Uterus (tissue), 4 donors: ENCODE results near the gene GJD2. TPM values are rescaled to one million over a fixed set of nuclear protein-coding genes. Genes with fewer than 3 reads are reported as not detected.

Experiments
- DNase-seq, 2 donors: peaks; one replicate each; pipeline ENCODE4 v3.0.0-alpha.2; 2019 to 2020
- H3K27ac ChIP-seq, 2 donors: fragments of 200-600 bp; sonication (generic); 1 replicate in 1 of 2; 2 replicates in 1 of 2; pipeline ENCODE4 v1.5.1; 2016 to 2018
- H3K27me3 ChIP-seq, 2 donors: fragments of 200-600 bp; sonication (generic); one replicate each; pipeline ENCODE4 v1.5.1; 2018 to 2019; ENCODE audit warnings: control low read depth in 1 of 2
- H3K36me3 ChIP-seq, 2 donors: fragments of 200-600 bp; sonication (generic); one replicate each; pipeline ENCODE4 v1.5.1; 2019; ENCODE audit warnings: control low read depth in 1 of 2
- H3K4me1 ChIP-seq, 2 donors: fragments of 200-600 bp; sonication (generic); one replicate each; pipeline ENCODE4 v1.5.1; 2018 to 2019; ENCODE audit warnings: control low read depth in 1 of 2
- H3K4me3 ChIP-seq, 2 donors: fragments of 200-600 bp; sonication (generic); 1 replicate in 1 of 2; 2 replicates in 1 of 2; pipeline ENCODE4 v1.5.1; 2018 to 2019; ENCODE audit warnings: mild to moderate bottlenecking in 1 of 2
- H3K9me3 ChIP-seq, 2 donors: fragments of 200-600 bp; sonication (generic); one replicate each; pipeline ENCODE4 v1.5.1; 2019; ENCODE audit warnings: control low read depth in 1 of 2
- POLR2A ChIP-seq, 2 donors: fragments of 450-650 bp; IDR thresholded peaks; one replicate each; pipeline ENCODE4 v1.6.1; 2016; ENCODE audit warnings: antibody characterized with exemption in 2 of 2, mild to moderate bottlenecking in 1 of 2, moderate library complexity in 1 of 2
- intact Hi-C: fragments of 100-400 bp; cut with DNase I; formaldehyde crosslinking; loops from one replicate; pipeline ENCODE4 v1.15.1; 2023; ENCODE audit warnings: low total_unique reads
- total RNA-seq, 4 donors: library from RNA; depleted of rRNA in 3 of 4; stranded (reverse); fragments of >200 nt in 3 of 4; gene quantifications; one replicate each; pipeline versions ENCODE4 v1.1.0 to v1.2.4, GENCODE V29; 2014 to 2023
- TF ChIP-seq, protein P1 (sequence below), 4 experiments: fragments of 200-600 bp in 2 of 4; fragments of 450-650 bp in 2 of 4; sonication (generic) in 2 of 4; IDR thresholded peaks; one replicate each; pipeline ENCODE4 v1.5.1; 2016 to 2019; ENCODE audit warnings: antibody characterized with exemption in 4 of 4, mild to moderate bottlenecking in 2 of 4, moderate library complexity in 1 of 4
- donor health status: DM: yes; HTN: yes; CAD: no.

Gene GJD2
- total RNA-seq, 4 donors from 2014 or later = 0.14 TPM; not detected in 3

DNA sequence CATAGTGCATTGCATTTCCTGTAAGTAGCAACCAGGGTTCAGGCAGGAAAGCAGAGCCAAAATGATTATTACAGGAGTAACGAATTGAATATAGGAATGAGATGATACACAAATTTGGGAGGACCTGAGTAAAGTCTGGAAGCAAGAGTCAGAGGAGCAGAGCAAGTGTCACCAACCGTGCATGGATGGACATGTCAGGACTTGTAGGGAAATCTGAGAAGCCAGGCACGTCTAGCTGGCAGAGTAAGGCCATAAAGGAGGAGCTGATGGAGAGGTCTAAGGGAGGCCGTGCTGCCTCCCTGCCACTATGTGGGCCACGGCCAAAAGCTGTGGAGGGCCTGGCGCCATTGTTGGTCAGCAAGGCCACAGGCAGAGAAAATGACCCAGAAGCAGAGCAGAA is 22.4 kb downstream of the GJD2 start:
- DNase-seq = no peak
- no peak overlapping the region for H3K4me3 ChIP-seq
- no peaks in the 10 kb centered on the region for H3K9me3 ChIP-seq
- TF ChIP-seq, protein P1, sequence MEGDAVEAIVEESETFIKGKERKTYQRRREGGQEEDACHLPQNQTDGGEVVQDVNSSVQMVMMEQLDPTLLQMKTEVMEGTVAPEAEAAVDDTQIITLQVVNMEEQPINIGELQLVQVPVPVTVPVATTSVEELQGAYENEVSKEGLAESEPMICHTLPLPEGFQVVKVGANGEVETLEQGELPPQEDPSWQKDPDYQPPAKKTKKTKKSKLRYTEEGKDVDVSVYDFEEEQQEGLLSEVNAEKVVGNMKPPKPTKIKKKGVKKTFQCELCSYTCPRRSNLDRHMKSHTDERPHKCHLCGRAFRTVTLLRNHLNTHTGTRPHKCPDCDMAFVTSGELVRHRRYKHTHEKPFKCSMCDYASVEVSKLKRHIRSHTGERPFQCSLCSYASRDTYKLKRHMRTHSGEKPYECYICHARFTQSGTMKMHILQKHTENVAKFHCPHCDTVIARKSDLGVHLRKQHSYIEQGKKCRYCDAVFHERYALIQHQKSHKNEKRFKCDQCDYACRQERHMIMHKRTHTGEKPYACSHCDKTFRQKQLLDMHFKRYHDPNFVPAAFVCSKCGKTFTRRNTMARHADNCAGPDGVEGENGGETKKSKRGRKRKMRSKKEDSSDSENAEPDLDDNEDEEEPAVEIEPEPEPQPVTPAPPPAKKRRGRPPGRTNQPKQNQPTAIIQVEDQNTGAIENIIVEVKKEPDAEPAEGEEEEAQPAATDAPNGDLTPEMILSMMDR (IDR thresholded peaks at IDR 0.05) = no peak
- no peak for TF ChIP-seq POLR2A (IDR thresholded peaks at IDR 0.05)
- H3K4me1 ChIP-seq = no peaks in the 10 kb centered on the region
- H3K27ac ChIP-seq = no peak overlapping the region
- intact Hi-C loops = no loop called here
- H3K36me3 ChIP-seq = no peaks in the 10 kb centered on the region
- no peaks in the 10 kb centered on the region for H3K27me3 ChIP-seq

- intact Hi-C loops = no loop called here
- no peak overlapping the region for H3K27ac ChIP-seq
- no peaks in the 10 kb centered on the region for H3K9me3 ChIP-seq
- DNase-seq = no peak
- no peaks in the 10 kb centered on the region for H3K4me1 ChIP-seq
- no peak for TF ChIP-seq POLR2A (IDR thresholded peaks at IDR 0.05)
- TF ChIP-seq, protein P1 (IDR thresholded peaks at IDR 0.05) = no peak
- H3K27me3 ChIP-seq = no peaks in the 10 kb centered on the region
- H3K36me3 ChIP-seq = no peaks in the 10 kb centered on the region
- H3K4me3 ChIP-seq = no peak overlapping the region
These were observed 24.1 kb downstream of the GJD2 start for GRCh38 chr15:34730701-34731100.

GRCh38 chr15:34729886-34730285 is 24.9 kb downstream of the GJD2 start:
- intact Hi-C loops = no loop called here
- Histone ChIP-seq H3K4me1 (no peaks in the 10 kb centered on the region), H3K4me3 (no peak overlapping the region), H3K27me3 (no peaks in the 10 kb centered on the region), H3K27ac (no peak overlapping the region), H3K9me3 (no peaks in the 10 kb centered on the region), H3K36me3 (no peaks in the 10 kb centered on the region)
- no peak for TF ChIP-seq POLR2A (IDR thresholded peaks at IDR 0.05)
- TF ChIP-seq, protein P1 (IDR thresholded peaks at IDR 0.05) = no peak
- DNase-seq = no peak

- no peak for TF ChIP-seq POLR2A (IDR thresholded peaks at IDR 0.05)
- TF ChIP-seq, protein P1 (IDR thresholded peaks at IDR 0.05) = no peak
- Histone ChIP-seq H3K27me3 (no peaks in the 10 kb centered on the region), H3K36me3 (no peaks in the 10 kb centered on the region), H3K4me3 (no peak overlapping the region), H3K4me1 (no peaks in the 10 kb centered on the region), H3K9me3 (no peaks in the 10 kb centered on the region), H3K27ac (no peak overlapping the region)
- intact Hi-C loops = no loop called here
- DNase-seq = no peak
These were observed 25.7 kb downstream of the GJD2 start for GRCh38 chr15:34729056-34729455.

DNA sequence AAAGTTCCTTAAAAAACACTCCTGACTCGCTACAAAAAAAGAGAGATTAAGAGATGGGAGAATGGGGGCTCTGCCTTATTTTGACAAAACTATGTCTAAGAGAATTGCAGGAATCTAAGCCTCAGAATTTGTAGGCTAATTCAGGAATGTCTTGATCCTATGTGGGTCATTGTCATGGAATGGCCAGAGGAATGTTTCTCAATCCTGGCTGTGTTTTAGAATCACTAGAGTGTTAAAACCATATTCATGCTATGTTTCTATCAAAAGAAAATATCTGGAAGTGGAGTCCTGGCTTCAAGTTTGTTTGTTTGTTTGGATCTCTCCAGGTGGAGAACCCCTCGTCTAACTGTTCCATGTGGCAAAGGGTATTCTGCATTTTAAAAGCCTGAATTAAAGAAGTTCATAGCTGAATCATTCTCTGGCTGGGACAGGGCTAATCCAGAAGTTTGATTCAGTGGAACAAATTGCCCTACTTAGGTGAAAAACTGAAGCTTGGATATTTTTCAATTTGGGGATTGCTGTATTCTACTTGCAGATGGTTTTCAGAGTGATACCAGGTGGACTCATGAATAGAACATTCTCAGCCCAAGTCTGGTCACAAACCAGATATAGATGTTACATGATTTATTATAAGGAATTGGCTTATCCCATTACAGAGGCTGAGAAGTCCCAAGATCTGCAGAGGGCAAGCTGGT is 28.2 kb downstream of the GJD2 start:
- Histone ChIP-seq H3K4me3 (no peak overlapping the region), H3K36me3 (no peaks in the 10 kb centered on the region), H3K27me3 (no peaks in the 10 kb centered on the region), H3K4me1 (no peaks in the 10 kb centered on the region), H3K9me3 (no peaks in the 10 kb centered on the region), H3K27ac (no peak overlapping the region)
- no peak for TF ChIP-seq POLR2A (IDR thresholded peaks at IDR 0.05)
- TF ChIP-seq, protein P1 (IDR thresholded peaks at IDR 0.05) = no peak
- intact Hi-C loops = no loop called here
- DNase-seq = no peak
